Stimulated activated CD8-positive, alpha-beta memory T cell treated with anti-CD3 and anti-CD28 coated beads, Interleukin-7, amount 100 ng/mL, for 4 hours (primary cell): Measurements from ENCODE around the gene SAMHD1.

Experiments used
- DNase-seq, 2 donors: peaks; one replicate each; pipeline ENCODE4 v3.0.0-alpha.2; 2020; ENCODE audit warnings: low read depth in 2 of 2

SAMHD1 gene

GRCh38 chr20:36873498-36874189 is 77.9 kb downstream of the SAMHD1 start:
- no peak for DNase-seq

- DNase-seq: no peak
Measured at GRCh38 chr20:36872852-36873251, 78.7 kb downstream of the SAMHD1 start.

- DNase-seq: no peak
Measured at GRCh38 chr20:36871640-36872570, 79.6 kb downstream of the SAMHD1 start.

DNA sequence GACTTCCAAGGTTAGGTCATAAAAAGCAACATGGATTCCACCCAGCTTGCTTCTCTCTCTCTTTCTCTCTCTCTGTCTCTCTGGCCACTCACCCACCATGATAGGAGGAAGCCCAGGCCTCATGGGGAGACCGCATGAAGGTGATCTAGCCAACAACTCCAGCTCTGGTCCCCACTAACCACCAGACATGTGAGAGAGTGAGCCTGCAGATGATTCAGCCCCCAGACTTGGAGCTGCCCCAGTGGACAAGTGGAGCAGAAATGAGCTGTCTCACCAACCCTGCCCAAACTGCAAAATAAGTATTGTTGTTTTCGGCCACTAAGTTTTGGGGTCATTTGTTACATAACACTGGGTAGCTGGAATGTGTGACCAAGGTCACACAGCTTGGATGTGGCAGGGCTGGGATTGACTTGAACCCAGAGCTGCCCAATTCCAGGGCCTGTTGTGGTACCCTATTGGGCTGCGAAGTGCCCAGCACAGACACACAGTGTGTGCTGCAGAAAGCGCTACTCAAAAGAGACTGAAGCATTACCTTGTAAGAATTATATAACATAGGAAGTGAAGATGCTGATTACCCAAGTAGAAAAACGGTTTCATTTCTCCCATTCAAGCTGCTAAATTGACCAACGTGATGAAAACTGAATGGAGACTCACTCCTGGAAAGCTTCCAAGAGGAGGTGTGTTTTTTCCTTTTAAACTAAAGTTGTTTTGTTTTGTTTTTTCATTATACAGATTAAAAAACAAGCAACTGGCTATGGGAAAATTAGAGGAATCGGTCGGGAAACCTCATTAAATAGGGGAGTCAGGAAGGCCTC is 84.6 kb downstream of the SAMHD1 start:
- no peak for DNase-seq

DNA sequence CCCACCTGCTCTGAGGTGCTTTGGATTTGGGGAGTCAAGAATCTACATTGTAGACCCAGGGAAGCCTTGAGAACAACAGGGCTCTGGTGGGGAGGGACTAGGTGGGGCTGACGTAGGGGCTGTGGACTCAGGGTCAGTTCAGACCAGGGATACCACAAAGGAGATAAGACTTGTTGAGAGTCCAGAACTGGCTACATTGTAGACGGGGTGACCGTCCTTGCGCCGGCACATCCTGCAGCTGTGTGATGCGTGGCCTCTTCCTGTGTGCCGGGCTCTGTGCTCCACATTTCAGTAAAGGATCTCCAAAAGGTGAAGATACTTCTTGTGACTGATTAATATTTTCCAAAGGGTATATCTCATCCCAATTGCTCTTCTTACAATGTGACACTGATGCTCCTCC is 85.3 kb downstream of the SAMHD1 start:
- no peak for DNase-seq

GRCh38 chr20:36865861-36866149 is 85.7 kb downstream of the SAMHD1 start:
- DNase-seq: no peak

DNA sequence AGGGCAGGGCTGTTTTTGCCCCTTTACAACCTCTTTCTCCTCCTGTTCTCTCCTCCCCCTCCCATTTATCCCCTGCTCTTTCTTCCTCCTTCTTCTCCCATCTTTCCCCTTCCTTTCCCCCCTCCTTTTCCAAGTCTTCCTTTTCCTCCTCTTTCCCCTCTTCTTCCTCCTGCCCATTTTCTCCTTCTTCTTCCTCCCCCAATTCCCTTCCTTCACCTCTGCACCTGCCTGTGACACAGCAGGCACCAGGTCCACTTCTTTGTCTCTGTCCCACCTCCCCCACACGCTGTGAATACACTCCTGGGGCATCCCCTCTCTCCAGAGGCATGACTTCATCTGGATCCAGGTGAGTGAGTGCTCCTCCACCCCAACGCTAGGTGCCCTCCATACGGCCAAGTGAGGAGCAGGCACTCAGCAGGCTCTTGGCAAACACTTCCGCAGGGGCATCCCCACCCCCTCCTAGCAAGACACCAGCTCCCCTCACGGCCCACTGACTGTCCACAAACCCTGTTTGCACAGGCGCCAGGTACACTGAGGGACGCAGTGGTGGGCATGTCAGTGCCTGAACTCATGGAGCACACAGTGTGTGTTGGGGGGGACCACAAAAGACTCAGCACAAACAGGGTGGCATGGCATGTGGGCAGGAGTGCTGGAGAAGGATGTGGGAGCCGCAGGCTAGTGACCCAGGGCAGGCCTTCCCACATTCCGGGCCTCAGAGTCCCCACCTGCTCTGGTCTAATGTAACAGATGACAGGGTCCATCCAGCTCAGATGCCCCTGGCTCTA is 86.2 kb downstream of the SAMHD1 start:
- DNase-seq: no peak

DNA sequence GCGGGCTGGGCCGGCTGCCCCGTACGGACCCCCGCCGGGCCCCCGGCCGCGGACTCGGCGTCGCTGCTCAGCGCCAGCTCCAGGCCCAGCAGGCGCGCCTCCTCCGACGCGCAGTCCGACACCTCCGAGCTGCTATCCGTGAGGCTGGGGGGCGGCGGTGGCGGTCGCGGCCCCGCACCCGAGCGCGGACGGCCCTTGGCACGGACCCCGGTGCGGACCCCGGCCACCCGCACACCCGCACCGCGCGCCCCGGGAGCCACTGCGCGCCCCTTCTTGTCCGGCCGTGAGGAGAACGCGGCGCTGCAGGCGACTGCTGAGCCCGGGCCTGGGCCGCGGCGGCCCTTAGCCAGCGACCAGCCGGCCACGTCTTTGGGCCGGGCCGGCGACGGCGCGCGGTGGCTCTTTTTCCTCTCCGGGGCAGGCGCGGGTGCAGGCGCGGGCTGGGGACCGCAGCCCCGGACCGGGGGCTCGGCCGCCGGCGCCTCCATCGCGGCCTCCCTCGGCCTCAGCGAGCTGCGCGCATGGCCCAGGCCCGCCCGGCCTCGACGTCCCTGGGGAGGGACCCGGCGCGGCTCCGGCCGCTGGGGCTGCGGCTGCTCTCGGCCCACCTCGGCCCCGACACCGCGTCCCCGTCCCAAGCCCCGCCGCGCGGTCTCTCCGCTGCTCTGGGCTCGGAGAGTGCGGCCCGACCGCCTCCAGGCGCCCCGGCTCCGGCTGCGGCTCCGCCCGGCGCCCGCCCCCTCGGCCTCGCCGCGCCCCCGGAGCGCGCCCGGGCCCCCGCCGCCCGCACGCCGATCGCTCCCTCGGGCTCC is 88.4 kb downstream of the SAMHD1 start:
- no peak for DNase-seq

GRCh38 chr20:36861875-36862801 is 89.4 kb downstream of the SAMHD1 start:
- no peak for DNase-seq

- DNase-seq: no peak
Measured at GRCh38 chr20:36861625-36861874, 90.0 kb downstream of the SAMHD1 start.

GRCh38 chr20:36860811-36861624 is 90.5 kb downstream of the SAMHD1 start:
- no peak for DNase-seq

- DNase-seq: no peak
Measured at GRCh38 chr20:36860339-36860738, 91.2 kb downstream of the SAMHD1 start.

DNA sequence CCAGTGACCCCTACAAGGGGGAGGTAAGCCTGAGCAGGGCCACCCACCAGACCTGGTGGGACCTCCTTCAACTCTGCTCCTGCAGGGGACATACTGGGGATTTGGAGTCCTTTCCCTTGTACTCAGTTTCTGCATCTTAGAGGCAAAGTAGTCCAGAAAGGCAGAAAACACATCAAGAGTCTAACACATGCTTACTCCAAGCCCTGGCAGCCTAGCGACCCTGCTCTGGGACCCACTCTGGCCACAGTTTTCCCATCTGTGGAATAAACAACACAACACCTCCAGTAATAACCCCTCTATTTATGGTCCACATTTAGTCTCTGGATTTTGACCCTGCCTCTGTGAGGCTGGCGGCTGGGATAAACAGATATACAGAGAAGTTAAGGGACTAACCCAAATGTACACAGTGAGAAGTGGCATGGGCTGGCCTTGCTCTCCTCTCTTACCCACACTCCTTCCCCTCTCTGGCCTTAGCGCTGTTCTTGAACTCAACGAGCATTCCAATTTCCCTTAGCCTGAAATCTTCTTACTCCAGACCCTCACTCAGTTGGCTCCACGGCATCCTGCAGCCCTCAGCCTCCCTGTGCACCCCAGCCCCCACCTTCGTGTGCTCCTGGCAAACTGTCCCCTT is 91.7 kb downstream of the SAMHD1 start:
- DNase-seq: no peak

GRCh38 chr20:36859282-36859555 is 92.3 kb downstream of the SAMHD1 start:
- DNase-seq: no peak

DNA sequence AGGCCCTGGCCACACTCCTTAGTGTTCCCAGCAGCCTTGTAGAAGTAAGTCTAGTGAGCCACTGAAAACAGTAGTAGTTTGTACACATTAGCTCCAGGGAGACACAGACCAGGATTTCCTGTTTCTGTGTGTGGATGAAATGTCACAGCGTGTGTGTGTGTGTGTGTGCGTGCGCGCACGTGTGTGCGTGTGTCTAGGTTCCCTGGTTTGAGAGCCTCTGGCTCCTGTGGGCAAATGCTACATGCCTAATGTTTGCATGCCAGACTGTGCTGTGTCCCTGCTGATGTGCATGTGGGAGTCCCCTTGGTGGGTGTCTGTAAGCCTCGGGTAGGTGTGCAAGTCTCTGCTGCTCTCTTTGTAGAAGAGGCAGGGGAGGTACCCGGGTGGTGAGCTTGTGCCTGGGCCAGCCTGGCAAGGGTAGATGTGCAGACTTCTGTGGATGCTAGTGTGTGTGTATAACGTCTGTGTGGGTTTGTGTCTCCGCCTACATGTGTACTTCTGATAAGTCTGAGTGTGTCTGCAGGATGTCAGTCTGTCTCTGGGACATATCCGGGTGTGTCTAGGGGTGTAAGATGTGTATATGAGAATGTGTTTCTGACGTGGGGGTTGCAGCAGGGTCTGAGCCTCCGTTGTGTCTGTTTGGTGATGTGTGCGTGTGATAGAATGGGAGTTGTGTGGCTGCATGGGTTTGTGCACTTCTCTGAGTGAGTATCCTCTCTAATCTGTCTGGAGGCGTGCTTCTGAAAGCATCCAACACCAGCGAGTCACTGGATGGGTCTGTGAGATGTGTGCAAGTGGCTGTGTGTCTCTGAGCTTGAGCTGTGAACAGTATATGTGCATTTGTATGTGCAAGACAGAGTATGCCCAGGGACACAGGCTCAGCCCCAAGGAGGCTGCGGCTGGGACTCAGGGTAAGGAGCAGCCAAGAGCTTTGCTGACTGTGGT is 94.5 kb downstream of the SAMHD1 start:
- DNase-seq: no peak

DNA sequence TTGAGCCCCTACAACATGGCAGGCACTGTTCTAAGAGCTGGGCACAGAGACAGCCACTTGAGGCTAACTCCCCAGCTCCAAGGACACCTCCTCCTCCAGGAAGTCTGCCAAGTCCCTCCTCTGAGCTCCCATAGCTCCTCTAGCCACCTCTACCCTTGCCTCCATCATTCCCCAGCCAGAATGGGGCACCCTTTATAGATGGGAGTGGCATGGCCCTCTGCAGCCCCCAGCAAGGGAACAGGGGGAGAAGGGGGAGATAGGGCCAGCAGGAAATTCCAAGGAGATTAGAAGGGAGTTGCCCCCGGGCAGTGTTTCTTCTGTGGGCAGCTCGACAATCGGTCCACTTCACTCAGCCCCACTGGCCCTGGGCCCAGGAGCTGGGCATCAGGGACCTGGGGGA is 95.3 kb downstream of the SAMHD1 start:
- no peak for DNase-seq

- no peak for DNase-seq
Measured at GRCh38 chr20:36855241-36855657, 96.3 kb downstream of the SAMHD1 start.
